AG09309 (cell line): Measurements from ENCODE around the gene PAX5.
A peak's percentile ranks its signal among the peaks of the same experiment; 100 is the strongest.

ENCODE experiments used
- DNase-seq: peaks from one replicate; pipeline ENCODE4 v3.0.0-alpha.2; 2010; ENCODE audit warnings: low read depth
- H3K4me3 ChIP-seq: 2 replicates; pipeline ENCODE4 v1.5.1; 2011; ENCODE audit warnings: mild to moderate bottlenecking, low read depth, low read length, moderate library complexity; ENCODE audit not compliant: control insufficient read depth
- CTCF ChIP-seq: IDR thresholded peaks from 2 replicates; pipeline ENCODE4 v1.5.1; 2011; ENCODE audit warnings: mild to moderate bottlenecking, low read depth, low read length, inconsistent platforms; ENCODE audit not compliant: insufficient read depth, control insufficient read depth; ENCODE audit errors: missing control alignments

PAX5 gene

GRCh38 chr9:37027582-37028419 lies 6.3 kb downstream of the PAX5 start:
- TF ChIP-seq CTCF: no peak
- DNase-seq: peak; percentile 13
- no peak overlapping the region; the same call in 1 of the 2 replicates for H3K4me3 ChIP-seq

GRCh38 chr9:37026931-37027581 lies 7.0 kb downstream of the PAX5 start:
- TF ChIP-seq CTCF: no peak
- no peak for DNase-seq
- H3K4me3 ChIP-seq: no peak overlapping the region

GRCh38 chr9:37026113-37026930 lies 7.7 kb downstream of the PAX5 start:
- TF ChIP-seq CTCF: no peak
- H3K4me3 ChIP-seq: no peak overlapping the region
- no peak for DNase-seq

- no peak for TF ChIP-seq CTCF
- H3K4me3 ChIP-seq: peak overlapping the region; percentile 27
- DNase-seq: no peak
Measured at GRCh38 chr9:37025823-37026112, 8.3 kb downstream of the PAX5 start.

- no peak for TF ChIP-seq CTCF
Measured at GRCh38 chr9:37025071-37025822, 8.8 kb downstream of the PAX5 start.

GRCh38 chr9:37017546-37017945 lies 16.5 kb downstream of the PAX5 start:
- no peak for DNase-seq
- TF ChIP-seq CTCF: no peak
- H3K4me3 ChIP-seq: no peak overlapping the region

More at GRCh38 chr9:37025071-37025822, 8.8 kb downstream of the PAX5 start:
- peak overlapping the region; percentile 27 for H3K4me3 ChIP-seq
- no peak for DNase-seq
